Measurements from ENCODE around the gene NOL12.
A peak's percentile ranks its signal among the peaks of the same experiment; 100 is the strongest.
"Not testable (repeated sequence)": the region's sequence is repeated elsewhere in the genome, so short reads cannot be mapped to it uniquely, and the experiment has no call there.

Gene NOL12

DNA sequence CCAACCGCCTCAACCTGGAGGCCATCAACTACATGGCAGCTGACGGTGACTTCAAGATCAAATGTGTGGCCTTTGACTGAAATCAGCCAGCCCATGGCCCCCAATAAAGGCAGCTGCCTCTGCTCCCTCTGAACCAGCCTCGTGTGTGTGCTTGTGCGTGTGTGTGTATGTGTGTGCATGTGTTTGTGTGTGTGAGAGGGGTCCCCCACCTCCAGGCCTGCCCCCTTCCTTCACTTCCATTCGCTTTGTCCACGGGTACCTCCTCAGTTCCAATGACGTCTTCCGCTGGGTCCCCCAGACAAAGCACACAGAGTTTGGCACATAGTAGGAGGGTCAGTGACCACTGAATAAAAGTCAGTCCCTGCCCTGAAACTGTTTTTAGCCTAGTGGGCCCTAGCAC, 6.5 kb upstream of the NOL12 start:
- DNase-seq (ENCODE audit: low read depth in 2 of 2) = no peak

DNA sequence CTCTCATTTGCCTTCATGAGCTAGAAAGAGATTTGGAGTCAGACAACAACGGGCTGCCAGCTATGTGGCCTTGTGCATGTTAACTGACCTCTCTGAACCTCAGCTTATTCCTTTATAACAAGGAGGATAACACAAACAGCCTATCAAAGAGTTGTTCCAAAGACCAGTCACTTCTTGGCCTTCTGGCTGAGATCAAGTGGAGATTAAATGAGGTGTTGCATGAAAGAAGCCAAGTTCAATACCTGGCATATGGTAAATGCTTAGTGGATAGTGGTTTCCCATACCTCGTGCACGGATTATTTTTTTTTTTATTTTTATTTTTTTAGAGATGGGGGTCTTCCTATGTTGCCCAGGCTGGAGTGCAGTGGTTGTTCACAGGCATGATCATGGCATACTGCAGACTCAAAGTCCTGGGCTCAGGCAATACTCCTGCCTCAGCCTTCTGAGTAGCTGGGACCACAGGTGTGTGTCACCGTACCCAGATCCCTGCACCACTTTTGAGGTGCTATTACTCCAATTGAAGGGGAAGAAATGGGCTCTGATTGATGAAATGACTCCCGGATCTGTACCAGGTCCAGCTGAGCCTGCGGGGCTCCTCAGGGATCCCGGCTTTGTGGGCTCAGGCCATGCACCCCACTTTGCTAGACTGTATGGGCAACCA, 5.8 kb upstream of the NOL12 start:
- DNase-seq (ENCODE audit: low read depth in 2 of 2) = no peak

DNA sequence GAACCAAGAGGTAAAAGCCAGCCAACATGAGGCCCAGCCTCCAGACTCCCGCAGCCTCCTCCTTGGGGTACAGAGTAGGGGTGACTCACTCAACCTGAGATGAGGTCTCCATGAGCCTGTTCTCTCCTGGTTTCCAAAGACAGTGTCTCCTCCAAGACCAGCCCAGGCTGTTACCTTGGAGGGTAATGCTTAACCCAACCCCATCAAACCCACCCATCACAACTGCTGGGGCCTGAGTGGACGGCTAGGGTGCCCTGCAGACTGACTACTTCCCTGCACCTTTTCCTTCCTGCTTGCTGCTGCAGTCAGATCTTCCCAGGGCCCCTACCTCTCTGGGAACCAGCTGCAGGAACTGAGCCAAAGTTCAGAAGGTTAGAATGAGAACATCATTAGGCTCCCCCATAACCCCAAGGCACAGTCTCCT, 5.1 kb upstream of the NOL12 start:
- DNase-seq (ENCODE audit: low read depth in 2 of 2) = no peak

DNA sequence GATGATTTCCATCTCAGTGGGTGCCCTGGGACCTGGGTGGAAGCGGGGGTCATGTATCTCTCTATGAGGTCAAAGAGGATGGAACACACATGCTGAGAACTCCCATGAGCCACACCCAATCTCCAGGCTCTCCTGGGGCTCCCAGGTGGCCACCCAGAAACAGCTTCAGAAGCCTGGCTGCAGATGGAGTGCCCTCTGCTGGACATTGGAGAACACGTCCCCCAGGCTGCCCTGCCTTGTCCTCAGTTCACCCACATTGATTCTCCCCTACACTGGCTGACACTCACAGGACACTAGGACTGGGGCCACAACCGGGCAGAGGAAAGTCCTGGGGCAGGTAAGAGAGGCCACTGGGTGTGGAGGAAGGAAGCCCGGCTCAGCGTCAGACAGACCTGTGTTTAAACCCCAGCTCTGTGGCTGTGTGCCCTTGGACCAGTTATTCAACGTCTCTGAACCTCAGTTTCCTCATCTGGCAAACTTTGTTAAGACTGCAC, 4.5 kb upstream of the NOL12 start:
- peak in 1 of 2 donors; percentile 57 for DNase-seq (ENCODE audit: low read depth in 2 of 2)

DNA sequence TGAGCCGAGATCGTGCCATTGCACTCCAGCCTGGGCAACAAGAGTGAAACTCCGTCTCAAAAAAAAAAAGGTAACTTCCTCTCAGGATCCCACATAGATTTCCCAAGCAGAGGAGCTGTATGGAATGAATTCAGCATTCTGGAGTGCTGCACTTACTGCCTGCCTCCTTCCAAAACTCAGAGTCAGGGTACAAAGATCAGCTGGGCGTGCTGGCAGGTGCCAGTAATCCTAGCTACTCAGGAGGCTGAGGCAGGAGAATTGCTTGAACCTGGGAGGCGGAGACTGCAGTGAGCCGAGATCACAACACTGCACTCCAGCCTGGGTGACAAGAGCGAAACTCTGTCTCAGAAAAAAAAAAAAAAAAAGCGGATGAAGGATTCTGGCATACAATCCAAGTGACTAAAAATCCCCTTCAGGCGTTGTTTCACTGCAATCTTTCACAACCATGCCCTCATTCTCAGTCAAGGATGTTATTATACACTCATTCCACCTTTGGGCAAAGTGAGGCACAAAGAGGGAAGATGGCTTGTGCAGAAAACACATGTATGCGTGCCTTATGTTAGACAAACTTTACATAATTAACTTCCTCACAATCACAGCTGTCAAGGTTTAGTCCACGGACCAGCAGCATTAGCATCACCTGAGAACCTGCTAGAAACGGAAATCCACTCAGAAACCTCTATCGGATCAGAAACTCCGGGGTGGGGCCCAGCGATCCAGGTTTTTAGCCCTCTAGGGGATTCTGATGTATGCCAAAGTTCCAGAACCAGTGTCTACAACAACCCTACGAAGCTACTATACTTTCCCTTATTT, 1.1 kb upstream of the NOL12 start:
- no peak for DNase-seq (ENCODE audit: low read depth in 2 of 2)

DNA sequence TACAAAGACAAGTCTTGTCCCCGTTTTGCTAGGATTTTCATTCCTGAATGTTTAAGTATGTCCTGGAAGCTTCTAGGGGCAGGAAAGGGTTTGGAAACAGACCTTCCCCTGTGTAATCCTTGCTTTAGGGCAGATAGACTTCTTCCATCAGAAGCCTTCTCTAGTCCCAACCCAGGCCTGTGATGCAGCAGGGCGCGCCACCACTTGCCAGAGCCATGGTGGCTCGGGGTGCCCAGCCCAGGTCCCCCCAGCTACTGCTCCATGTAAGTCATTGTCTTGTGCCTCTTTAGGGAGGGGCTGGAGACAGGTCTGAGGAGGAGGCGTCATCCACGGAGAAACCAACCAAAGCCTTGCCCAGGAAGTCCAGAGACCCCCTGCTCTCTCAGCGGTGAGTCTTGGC, 4.3 kb downstream of the NOL12 start:
- no peak for DNase-seq (ENCODE audit: low read depth in 2 of 2)

DNA sequence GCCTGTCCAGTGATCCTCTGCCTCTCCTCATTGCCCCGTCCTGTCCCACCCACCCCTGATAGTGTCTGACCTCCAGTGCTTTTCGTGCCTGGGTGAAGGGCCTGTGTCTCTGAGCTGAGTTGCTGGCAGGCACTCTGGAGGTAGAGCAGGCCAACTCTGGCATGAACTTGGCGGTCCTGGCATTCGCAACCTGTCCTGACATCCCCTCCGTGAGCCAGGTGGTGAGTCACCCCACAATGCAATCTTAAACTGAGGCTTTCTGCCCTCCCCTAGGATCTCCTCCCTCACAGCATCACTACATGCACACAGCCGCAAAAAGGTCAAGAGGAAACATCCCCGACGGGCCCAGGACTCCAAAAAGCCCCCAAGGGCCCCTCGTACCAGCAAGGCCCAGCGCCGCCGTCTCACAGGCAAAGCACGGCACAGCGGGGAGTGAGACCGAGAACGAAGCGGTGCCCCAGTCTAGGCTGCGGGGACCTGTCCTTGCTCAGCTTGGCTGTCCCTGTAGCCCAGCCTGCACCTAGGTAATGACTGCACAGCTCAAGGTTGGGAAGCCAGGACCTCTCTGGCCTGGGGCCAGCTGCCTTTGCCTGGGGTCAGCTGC, 4.9 kb downstream of the NOL12 start:
- no peak for DNase-seq (ENCODE audit: low read depth in 2 of 2)

DNA sequence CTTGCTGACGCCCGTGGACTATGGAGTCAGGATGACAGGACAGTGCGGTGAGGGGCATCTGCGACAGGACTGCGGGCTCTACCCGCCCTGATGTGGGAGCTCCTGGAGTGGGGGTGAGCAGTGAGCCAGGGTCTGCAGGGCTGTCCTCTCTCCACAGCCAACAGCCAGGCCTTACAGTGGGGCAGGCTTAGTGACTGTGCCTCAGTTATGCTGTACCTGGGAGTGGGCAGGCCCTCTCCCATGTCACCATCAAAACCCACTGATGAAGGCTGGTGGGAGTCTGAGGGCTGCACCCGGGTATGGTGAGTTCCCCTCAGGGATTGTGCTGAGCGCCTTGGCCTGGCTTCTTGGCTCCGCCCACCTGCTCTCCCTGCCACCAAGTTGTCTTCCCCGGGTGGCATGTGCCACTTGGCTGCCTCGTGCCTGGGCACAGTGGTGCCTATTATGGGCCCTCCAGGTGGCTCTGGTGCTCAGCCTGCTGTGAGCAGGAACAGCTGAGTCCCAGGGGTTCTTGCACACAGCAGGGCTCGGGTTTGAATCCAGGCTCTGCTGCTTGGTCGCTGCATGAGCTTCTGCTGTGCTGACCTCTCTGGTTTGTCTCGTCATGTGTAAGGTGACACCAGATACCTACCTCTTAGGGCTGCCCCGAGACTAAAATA, 6.6 kb downstream of the NOL12 start:
- no peak for DNase-seq (ENCODE audit: low read depth in 2 of 2)

DNA sequence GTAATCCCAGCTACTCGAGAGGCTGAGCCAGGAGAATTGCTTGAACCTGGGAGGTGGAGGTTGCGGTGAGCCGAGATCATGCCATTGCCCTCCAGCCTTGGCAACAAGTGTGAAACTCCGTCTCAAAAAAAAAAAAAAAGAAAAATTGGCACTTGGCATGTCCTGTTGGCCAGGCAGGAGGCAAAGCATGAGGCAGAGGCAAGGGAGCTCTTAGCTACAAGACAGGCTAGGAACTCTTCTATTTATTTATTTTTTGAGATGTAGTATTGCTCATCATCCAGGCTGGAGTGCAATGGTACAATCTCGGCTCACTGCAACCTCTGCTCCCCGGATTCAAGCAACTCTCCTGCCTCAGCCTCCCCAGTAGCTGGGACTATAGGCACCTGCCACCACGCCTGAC, 8.0 kb downstream of the NOL12 start:
- not testable (repeated sequence) for DNase-seq (ENCODE audit: low read depth in 2 of 2)

DNA sequence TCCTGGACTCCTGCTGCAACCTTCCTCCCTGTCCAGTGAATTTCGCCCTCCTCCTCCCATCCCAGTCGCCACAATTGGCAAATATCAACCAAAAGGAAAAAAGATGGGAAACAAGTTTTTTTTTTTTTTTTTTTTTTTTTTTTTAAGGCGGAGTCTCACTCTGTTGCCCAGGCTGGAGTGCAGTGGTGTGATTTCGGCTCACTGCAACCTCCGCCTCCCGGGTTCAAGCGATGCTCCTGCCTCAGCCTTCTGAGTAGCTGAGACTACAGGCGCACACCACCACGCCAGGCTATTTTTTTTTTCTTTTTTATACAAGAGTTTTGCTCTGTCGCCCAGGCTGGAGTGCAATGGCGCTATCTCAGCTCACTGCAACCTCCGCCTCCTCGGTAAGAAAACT, 10.1 kb downstream of the NOL12 start:
- not testable (repeated sequence) for DNase-seq (ENCODE audit: low read depth in 2 of 2)

DNA sequence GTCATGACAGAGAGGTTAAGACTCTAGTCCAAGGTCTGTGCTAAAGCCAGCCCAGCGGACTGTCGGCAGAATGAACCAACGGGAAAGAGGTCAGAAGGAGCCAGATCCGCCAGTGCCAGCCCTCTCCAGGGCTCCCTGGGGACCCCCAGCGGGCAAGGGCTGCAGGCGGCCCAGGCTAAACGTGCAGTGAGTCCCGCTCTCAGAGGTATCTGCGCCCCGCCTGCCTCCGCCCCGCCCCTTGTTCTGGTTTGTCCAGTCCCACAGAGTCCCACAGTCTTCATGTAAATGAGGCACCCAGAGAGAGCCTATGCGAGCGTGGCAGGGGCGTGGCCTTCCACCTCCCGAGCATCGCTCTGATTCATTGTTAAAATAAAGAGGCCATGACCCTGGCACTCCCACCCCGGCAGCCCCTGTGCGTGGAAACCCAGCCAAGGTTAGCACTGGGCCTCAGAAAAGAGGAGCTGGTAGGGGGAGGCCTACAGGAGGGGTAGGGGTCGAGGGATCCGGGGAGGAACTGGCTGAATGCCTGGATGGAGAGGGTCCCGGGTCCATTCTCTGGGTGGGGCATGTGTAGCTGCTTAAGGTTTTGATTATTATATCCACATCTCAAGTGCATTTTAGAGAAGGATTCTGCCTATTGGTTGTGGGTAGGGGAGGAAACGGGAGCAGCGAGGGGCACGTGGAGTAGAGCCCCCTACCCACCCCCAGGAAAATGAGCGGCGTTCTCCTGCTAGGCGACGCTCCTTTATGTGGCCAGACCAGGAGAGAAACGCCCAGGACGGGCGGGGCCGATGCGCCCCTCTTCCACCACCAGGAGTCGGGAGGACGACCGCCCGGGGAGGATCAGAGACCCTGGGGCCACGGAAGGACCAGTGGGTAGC, 10.8 kb downstream of the NOL12 start, which contains the start of gene TRIOBP:
TRIOBP (plus strand) TSS at position 392 of the 881 bp plus-strand sequence. CDS start 4,318 bp downstream, outside the sequence.
- peak; percentile 64 to 68 for DNase-seq (ENCODE audit: low read depth in 2 of 2)

DNA sequence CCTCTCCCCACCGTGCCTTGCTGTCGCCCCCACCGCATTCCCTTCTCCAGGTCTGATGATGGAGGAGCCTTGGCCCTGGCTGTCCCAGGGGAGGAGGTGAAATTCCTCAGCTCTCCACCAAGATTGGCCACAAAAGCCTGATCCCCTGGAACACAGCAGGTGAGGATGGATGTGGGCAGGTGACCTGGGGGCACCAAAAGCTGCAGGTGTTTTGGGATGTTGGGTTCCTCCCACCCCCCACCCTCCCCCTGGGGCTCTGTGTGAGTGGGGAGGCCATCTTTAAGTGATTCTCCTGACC, 11.3 kb downstream of the NOL12 start:
- DNase-seq (ENCODE audit: low read depth in 2 of 2) = no peak

DNA sequence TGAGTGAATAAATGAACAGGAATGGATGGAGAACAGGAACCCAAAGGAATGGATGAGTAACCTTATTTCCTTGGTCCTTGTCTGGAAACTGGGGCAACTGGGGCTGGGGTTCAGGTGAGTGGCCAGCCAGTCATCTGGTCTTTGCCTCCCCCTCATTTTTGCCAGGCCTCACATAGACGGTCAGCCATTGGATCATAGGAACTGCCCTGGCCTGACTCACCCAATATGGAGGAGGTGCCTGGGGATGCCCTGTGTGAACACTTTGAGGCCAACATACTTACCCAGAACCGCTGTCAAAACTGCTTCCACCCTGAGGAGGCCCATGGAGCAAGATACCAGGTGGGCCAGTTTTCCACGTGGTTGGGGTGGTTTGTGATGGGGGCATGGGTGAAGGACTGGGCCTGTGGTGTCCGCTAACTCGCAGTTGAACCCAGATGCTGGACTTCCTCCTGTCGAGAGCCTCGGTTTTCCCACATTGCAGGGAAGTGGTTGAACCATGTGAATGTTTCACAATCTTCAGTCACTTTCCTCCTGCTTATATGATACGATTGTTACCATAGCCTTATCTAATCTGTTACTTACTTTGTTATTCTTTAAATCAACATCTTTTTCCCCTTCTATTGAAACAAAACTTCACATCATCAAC, 15.1 kb downstream of the NOL12 start:
- no peak for DNase-seq (ENCODE audit: low read depth in 2 of 2)

DNA sequence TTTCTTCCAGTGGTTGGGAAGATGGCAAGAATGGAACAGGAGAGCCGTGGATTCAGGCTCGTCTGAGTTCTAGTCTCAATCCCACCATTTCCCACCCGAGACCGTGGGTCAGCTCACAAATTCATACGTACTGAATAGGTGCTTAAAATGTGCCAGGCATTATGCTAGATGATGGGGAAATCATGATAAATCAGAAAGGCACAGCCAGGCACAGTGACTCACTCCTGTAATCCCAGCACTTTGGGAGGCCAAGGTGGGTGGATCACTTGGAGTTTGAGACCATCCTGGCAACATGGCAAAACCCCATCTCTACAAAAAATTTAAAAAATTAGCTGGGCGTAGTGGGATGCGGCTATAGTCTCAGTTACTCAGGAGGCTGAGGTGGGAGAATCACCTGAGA, 17.8 kb downstream of the NOL12 start:
- no peak for DNase-seq (ENCODE audit: low read depth in 2 of 2)

DNA sequence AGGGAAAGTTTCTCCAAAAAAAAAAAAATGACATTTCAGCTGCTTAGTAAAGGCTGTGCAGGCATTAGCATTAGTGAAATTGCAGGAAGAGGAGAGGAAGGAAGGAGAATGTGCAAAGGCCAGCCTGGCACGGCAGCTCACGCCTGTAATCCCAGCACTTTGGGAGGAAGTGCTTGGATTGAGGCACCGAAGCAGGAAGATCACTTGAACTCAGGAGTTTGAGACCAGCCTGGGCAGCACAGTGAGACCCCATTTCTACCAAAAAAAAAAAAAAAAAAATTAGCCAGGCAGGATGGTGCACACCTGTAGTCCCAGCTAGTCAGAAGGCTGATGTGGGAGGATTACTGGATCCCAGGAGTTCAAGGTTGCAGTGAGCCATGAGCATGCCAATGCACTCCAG, 18.5 kb downstream of the NOL12 start:
- no peak for DNase-seq (ENCODE audit: low read depth in 2 of 2)

DNA sequence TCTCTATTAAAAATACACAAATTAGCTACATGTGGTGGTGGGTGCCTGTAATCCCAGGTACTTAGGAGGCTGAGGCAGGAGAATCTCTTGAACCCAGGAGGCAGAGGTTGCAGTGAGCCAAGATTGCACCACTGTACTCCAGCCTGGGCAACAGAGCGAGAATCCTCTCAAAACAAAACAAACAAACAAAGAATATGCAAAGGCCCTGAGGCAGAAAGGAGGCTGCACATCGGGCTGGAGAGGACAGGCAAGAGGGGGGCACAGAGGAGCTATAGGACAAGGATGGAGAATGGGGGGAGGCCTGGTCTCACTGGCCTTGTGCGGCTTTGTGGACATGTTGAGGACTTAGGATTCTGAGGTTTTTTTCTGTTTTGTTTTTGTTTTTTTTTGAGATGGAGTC, 19.1 kb downstream of the NOL12 start:
- no peak for DNase-seq (ENCODE audit: low read depth in 2 of 2)

DNA sequence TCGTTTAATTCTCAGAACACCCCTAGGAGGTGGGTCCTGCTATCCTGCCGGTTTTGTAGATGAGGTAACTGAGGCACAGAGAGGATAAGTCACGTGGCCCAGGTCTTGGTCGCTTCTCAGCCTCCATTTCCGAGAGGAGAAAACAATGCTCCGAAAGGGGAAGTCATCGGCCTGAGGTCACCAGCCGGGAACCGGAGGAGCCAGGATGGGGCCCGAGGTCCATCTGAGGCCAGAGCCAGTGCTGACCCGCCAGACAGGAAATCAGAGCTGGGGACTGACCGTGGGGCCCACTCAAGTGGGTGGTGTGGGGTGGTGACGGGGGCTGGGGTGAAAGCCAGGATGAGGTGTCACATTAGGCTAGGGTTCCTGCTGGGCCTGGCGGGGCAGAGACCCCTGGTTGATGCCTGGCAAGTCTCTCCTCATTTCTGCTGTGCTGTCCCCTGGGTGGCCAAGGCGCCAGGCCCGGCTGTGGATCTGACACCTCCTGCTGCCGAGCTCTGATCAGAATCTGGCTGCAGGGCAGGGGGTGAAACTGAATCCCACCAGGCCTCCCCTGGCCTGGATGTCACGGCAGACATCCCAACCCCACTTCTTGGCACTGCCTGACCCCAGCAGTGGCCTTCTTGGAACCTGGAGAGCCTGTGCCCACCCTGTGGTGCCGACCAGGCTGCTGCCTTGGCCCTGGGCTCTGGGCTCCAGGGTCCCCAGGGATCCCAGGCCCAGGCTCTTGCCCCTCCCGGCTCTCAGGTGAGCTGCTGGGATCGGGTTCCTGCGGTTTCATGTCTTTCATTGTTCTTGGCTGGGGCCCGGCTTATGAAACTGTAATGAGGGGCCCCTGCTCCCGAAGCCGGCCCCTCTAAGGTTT, 22.7 kb downstream of the NOL12 start:
- DNase-seq (ENCODE audit: low read depth in 2 of 2) = no peak

DNA sequence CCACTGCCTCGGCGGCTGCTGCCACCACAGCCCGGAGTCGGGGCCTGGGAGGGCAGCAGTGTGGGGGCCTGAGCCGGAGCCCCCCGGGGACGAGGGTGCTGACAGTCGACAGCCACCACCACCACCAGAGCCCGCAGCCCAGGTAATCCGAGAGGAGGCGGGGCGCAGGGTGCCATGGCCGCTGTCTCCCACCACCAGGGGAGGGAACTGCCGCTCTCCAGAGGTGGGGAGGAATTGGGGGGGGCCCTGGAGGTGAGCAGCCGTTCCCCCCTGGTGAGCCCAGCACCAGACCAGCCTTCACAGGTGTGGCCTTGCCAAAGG, 23.3 kb downstream of the NOL12 start:
- DNase-seq (ENCODE audit: low read depth in 2 of 2) = no peak

DNA sequence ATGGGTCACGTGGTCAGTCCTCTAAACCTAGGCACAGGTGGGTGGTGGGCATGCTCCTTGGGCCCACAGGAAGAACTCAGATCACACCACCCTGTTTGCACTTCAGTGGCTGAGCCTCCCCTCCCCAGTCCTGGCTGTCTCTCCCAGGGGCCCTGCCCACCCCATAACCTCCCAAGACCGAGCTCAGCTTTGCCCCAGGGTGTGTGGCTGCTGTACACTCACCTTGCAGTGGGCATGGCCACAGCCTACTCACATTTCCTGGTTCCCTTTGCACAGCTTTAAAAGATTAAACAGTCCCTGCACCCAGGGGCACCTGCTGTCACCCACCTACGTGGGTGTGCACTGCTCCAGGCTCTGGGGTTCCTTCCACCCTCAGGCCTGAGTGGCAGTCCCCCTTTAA, 24.5 kb downstream of the NOL12 start:
- DNase-seq (ENCODE audit: low read depth in 2 of 2) = no peak

DNA sequence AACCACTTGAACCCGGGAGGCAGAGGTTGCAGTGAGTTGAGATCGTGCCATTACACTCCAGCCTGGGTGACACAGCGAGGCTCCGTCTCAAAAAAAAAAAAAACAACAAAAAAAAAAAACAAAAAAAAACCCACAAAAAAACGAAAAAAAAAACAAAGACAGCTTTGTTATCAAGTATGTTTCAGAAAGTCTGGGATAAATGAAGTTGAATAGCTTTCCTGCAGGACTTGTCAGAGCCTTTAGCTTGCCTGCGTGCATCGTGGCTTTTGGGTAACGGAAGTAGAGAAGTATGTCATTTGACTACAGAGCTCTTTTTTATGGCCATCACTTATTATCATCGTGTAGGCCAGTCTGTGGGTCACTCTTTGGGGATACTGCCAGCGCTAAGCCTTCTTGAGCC, 25.3 kb downstream of the NOL12 start:
- DNase-seq (ENCODE audit: low read depth in 2 of 2) = no peak

All from activated CD8-positive, alpha-beta memory T cell treated with anti-CD3 and anti-CD28 coated beads for 4 hours (primary cell).